T-helper 1 cell treated with Interleukin-12 subunit alpha and Interleukin-12 subunit beta and Interleukin-4 antibody, amounts not matched to agents 30 μg/mL and 1 μg/mL, for 36 hours (primary cell): Measurements from ENCODE around the gene CERS4.
"Not testable (repeated sequence)": the region's sequence is repeated elsewhere in the genome, so short reads cannot be mapped to it uniquely, and the experiment has no call there.

Experiments
- H3K27ac Mint-ChIP-seq: one replicate; pipeline ENCODE4 v1.8.0; 2021; ENCODE audit warnings: mild to moderate bottlenecking, mixed read lengths
- H3K27me3 Mint-ChIP-seq: one replicate; pipeline ENCODE4 v1.8.0; 2021; ENCODE audit warnings: low read depth, mixed read lengths
- H3K36me3 Mint-ChIP-seq: one replicate; pipeline ENCODE4 v1.8.0; 2021; ENCODE audit warnings: low read depth, mixed read lengths
- H3K4me1 Mint-ChIP-seq: one replicate; pipeline ENCODE4 v1.8.0; 2021; ENCODE audit warnings: low read depth, mixed read lengths
- H3K4me3 Mint-ChIP-seq: one replicate; pipeline ENCODE4 v1.8.0; 2021; ENCODE audit warnings: mild to moderate bottlenecking, moderate library complexity, mixed read lengths
- H3K9me3 Mint-ChIP-seq: one replicate; pipeline ENCODE4 v1.8.0; 2021; ENCODE audit warnings: mixed read lengths

The CERS4 gene

GRCh38 chr19:8220481-8220880, 11.3 kb downstream of the CERS4 start:
- Mint-ChIP-seq H3K9me3 (no peaks in the 10 kb centered on the region), H3K4me3 (no peak overlapping the region), H3K36me3 (peaks cover 1% of the 10 kb centered on the region), H3K27ac (no peak overlapping the region), H3K27me3 (no peaks in the 10 kb centered on the region), H3K4me1 (peaks cover 4% of the 10 kb centered on the region)

- Mint-ChIP-seq H3K4me3 (no peak overlapping the region), H3K4me1 (peaks cover 4% of the 10 kb centered on the region), H3K27me3 (no peaks in the 10 kb centered on the region), H3K9me3 (no peaks in the 10 kb centered on the region), H3K27ac (no peak overlapping the region), H3K36me3 (peaks cover 1% of the 10 kb centered on the region)
Measured at GRCh38 chr19:8221161-8221560, 12.0 kb downstream of the CERS4 start.

GRCh38 chr19:8223442-8223841, 14.3 kb downstream of the CERS4 start:
- H3K27ac Mint-ChIP-seq, H3K9me3 Mint-ChIP-seq, H3K27me3 Mint-ChIP-seq, H3K4me1 Mint-ChIP-seq, H3K4me3 Mint-ChIP-seq, H3K36me3 Mint-ChIP-seq: not testable (repeated sequence)

- no peaks in the 10 kb centered on the region for H3K27me3 Mint-ChIP-seq
- no peaks in the 10 kb centered on the region for H3K9me3 Mint-ChIP-seq
- no peaks in the 10 kb centered on the region for H3K4me1 Mint-ChIP-seq
- H3K4me3 Mint-ChIP-seq, result no peak overlapping the region
- H3K27ac Mint-ChIP-seq, result no peak overlapping the region
- peaks cover 3% of the 10 kb centered on the region for H3K36me3 Mint-ChIP-seq
Measured at GRCh38 chr19:8224394-8225145, 15.4 kb downstream of the CERS4 start.

- H3K27ac Mint-ChIP-seq, result no peak overlapping the region
Measured at GRCh38 chr19:8231073-8231604, 22.0 kb downstream of the CERS4 start.

GRCh38 chr19:8233370-8233769, 24.2 kb downstream of the CERS4 start:
- no peak overlapping the region for H3K4me3 Mint-ChIP-seq
- no peaks in the 10 kb centered on the region for H3K4me1 Mint-ChIP-seq
- H3K9me3 Mint-ChIP-seq, result peaks cover 7% of the 10 kb centered on the region
- H3K27ac Mint-ChIP-seq, result no peak overlapping the region
- no peaks in the 10 kb centered on the region for H3K27me3 Mint-ChIP-seq
- peaks cover 13% of the 10 kb centered on the region for H3K36me3 Mint-ChIP-seq

More at GRCh38 chr19:8231073-8231604, 22.0 kb downstream of the CERS4 start:
- Mint-ChIP-seq H3K36me3 (peaks cover 15% of the 10 kb centered on the region), H3K27me3 (no peaks in the 10 kb centered on the region), H3K9me3 (peaks cover 7% of the 10 kb centered on the region), H3K4me3 (no peak overlapping the region), H3K4me1 (no peaks in the 10 kb centered on the region)

GRCh38 chr19:8237026-8237425, 27.9 kb downstream of the CERS4 start:
- peaks cover 13% of the 10 kb centered on the region for H3K4me1 Mint-ChIP-seq
- peaks cover 17% of the 10 kb centered on the region for H3K36me3 Mint-ChIP-seq
- no peak overlapping the region for H3K4me3 Mint-ChIP-seq
- no peaks in the 10 kb centered on the region for H3K27me3 Mint-ChIP-seq
- peaks cover 5% of the 10 kb centered on the region for H3K9me3 Mint-ChIP-seq
- no peak overlapping the region for H3K27ac Mint-ChIP-seq

- no peak overlapping the region for H3K4me3 Mint-ChIP-seq
- H3K4me1 Mint-ChIP-seq, result peaks cover 13% of the 10 kb centered on the region
- H3K27ac Mint-ChIP-seq, result no peak overlapping the region
- H3K9me3 Mint-ChIP-seq, result peaks cover 13% of the 10 kb centered on the region
- peaks cover 25% of the 10 kb centered on the region for H3K36me3 Mint-ChIP-seq
- no peaks in the 10 kb centered on the region for H3K27me3 Mint-ChIP-seq
Measured at GRCh38 chr19:8238251-8238650, 29.1 kb downstream of the CERS4 start.

GRCh38 chr19:8239528-8240273, 30.5 kb downstream of the CERS4 start:
- Mint-ChIP-seq H3K4me3 (no peak overlapping the region), H3K9me3 (peaks cover 20% of the 10 kb centered on the region), H3K27ac (no peak overlapping the region)

GRCh38 chr19:8240274-8241229, 31.4 kb downstream of the CERS4 start:
- H3K36me3 Mint-ChIP-seq, result peaks cover 31% of the 10 kb centered on the region
- no peak overlapping the region for H3K27ac Mint-ChIP-seq
- H3K27me3 Mint-ChIP-seq, result no peaks in the 10 kb centered on the region
- H3K4me3 Mint-ChIP-seq, result no peak overlapping the region
- peaks cover 13% of the 10 kb centered on the region for H3K4me1 Mint-ChIP-seq
- H3K9me3 Mint-ChIP-seq, result peaks cover 20% of the 10 kb centered on the region

More at GRCh38 chr19:8239528-8240273, 30.5 kb downstream of the CERS4 start:
- Mint-ChIP-seq H3K27me3 (no peaks in the 10 kb centered on the region), H3K4me1 (peaks cover 13% of the 10 kb centered on the region), H3K36me3 (peaks cover 31% of the 10 kb centered on the region)

- Mint-ChIP-seq H3K36me3 (peaks cover 33% of the 10 kb centered on the region), H3K27me3 (no peaks in the 10 kb centered on the region), H3K9me3 (peaks cover 20% of the 10 kb centered on the region), H3K4me3 (no peak overlapping the region), H3K27ac (no peak overlapping the region), H3K4me1 (peaks cover 13% of the 10 kb centered on the region)
Measured at GRCh38 chr19:8241646-8242045, 32.5 kb downstream of the CERS4 start.

GRCh38 chr19:8242211-8242821, 33.1 kb downstream of the CERS4 start:
- H3K27ac Mint-ChIP-seq, result no peak overlapping the region

GRCh38 chr19:8243146-8243545, 34.0 kb downstream of the CERS4 start:
- no peak overlapping the region for H3K27ac Mint-ChIP-seq
- H3K4me1 Mint-ChIP-seq, result peaks cover 13% of the 10 kb centered on the region
- no peak overlapping the region for H3K4me3 Mint-ChIP-seq
- peaks cover 20% of the 10 kb centered on the region for H3K9me3 Mint-ChIP-seq
- H3K36me3 Mint-ChIP-seq, result peaks cover 38% of the 10 kb centered on the region
- no peaks in the 10 kb centered on the region for H3K27me3 Mint-ChIP-seq

More at GRCh38 chr19:8242211-8242821, 33.1 kb downstream of the CERS4 start:
- peaks cover 20% of the 10 kb centered on the region for H3K9me3 Mint-ChIP-seq
- no peaks in the 10 kb centered on the region for H3K27me3 Mint-ChIP-seq
- peaks cover 35% of the 10 kb centered on the region for H3K36me3 Mint-ChIP-seq
- peaks cover 13% of the 10 kb centered on the region for H3K4me1 Mint-ChIP-seq
- no peak overlapping the region for H3K4me3 Mint-ChIP-seq

- no peak overlapping the region for H3K27ac Mint-ChIP-seq
- no peaks in the 10 kb centered on the region for H3K27me3 Mint-ChIP-seq
- H3K36me3 Mint-ChIP-seq, result peaks cover 46% of the 10 kb centered on the region
- H3K4me1 Mint-ChIP-seq, result peaks cover 13% of the 10 kb centered on the region
- H3K4me3 Mint-ChIP-seq, result no peak overlapping the region
- peaks cover 20% of the 10 kb centered on the region for H3K9me3 Mint-ChIP-seq
Measured at GRCh38 chr19:8244442-8244841, 35.3 kb downstream of the CERS4 start.
